ENCODE measurements around the gene STX1A. TPM values are rescaled to one million over a fixed set of nuclear protein-coding genes. Genes with fewer than 3 reads are reported as not detected.
A peak's percentile ranks its signal among the peaks of the same experiment; 100 is the strongest.
"Not testable (repeated sequence)": the region's sequence is repeated elsewhere in the genome, so short reads cannot be mapped to it uniquely, and the experiment has no call there.

STX1A gene
- total RNA-seq, 2 donors from 2014 or later, result 9.9 to 12.5 TPM

DNA sequence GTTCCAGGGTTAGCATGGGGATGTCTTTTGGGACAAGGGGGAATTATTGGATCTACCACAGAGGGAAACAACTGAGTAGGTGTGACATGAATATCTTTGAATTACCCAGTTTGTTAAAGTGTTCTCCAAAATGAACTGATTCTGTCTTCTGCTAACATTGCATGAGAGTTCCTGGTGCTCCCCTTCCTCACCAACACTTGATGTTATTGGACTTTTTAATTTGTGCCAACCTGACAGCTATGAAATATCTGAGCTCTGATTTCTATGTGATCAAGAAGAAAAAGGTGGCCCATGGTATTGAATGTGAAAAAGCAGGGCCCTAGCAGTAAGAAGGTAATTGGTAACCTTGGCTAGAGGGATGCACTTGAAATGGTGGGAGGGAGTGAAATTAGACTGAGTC, 56.4 kb downstream of the STX1A start:
- H3K27me3 ChIP-seq, result no peaks in the 10 kb centered on the region
- no peak for ATAC-seq
- intact Hi-C loops (cut with DNase I), result no loop called here

DNA sequence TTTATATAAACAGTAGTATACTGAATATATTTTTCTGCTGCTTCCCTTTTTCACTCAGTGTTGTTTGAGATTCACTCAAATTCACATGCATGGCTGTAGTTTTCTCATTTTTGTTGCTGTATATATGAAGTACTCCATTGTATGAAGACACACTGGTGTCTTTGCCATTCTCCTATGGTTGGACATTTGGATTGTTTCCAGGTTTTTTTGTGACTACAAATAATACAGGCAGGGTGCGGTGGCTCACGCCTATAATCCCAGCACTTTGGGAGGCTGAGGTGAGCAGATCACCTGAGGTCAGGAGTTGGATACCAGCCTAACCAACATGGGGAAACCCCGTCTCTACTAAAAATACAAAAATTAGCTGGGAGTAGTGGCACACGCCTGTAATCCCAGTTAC, 58.9 kb downstream of the STX1A start:
- DNase-seq; H3K27me3 ChIP-seq; H3K4me3 ChIP-seq; H3K4me1 ChIP-seq; H3K9me3 ChIP-seq; intact Hi-C loops (cut with DNase I); ATAC-seq; H3K27ac ChIP-seq; H3K36me3 ChIP-seq (replicated peaks in 1 of 2; ENCODE audit: insufficient read depth in 1 of 2, low read depth in 2 of 2): not testable (repeated sequence)
- 44% methylated on average over 4 of the region's 4 CpGs for WGBS, 2 donors

More for the DNA sequence above, 56.4 kb downstream of the STX1A start:
- peaks cover 8% of the 10 kb centered on the region for H3K4me1 ChIP-seq
- no peak overlapping the region for H3K4me3 ChIP-seq
- no peak for TF ChIP-seq POLR2A (IDR thresholded peaks at IDR 0.05)
- TF ChIP-seq CTCF (IDR thresholded peaks at IDR 0.05), result no peak
- DNase-seq, result no peak
- H3K36me3 ChIP-seq (replicated peaks in 1 of 2; ENCODE audit: insufficient read depth in 1 of 2, low read depth in 2 of 2), result no peaks in the 10 kb centered on the region
- no peaks in the 10 kb centered on the region for H3K9me3 ChIP-seq
- no peak overlapping the region for H3K27ac ChIP-seq

- DNase-seq (no peak), ATAC-seq (no peak)
- Histone ChIP-seq H3K4me3 (no peak overlapping the region), H3K36me3 (replicated peaks in 1 of 2; ENCODE audit: insufficient read depth in 1 of 2, low read depth in 2 of 2) (no peaks in the 10 kb centered on the region), H3K9me3 (no peaks in the 10 kb centered on the region), H3K27me3 (no peaks in the 10 kb centered on the region), H3K4me1 (no peaks in the 10 kb centered on the region), H3K27ac (no peak overlapping the region)
- TF ChIP-seq POLR2A (IDR thresholded peaks at IDR 0.05) (no peak), CTCF (IDR thresholded peaks at IDR 0.05) (no peak)
- intact Hi-C loops (cut with DNase I), result no loop called here
- 50 to 51% methylated on average over 8 of the region's 8 CpGs for WGBS, 2 donors
Observed at GRCh38 chr7:73659983-73660382, 59.5 kb downstream of the STX1A start.

- H3K4me1 ChIP-seq; H3K4me3 ChIP-seq; H3K36me3 ChIP-seq (replicated peaks in 1 of 2; ENCODE audit: insufficient read depth in 1 of 2, low read depth in 2 of 2); H3K27ac ChIP-seq; H3K9me3 ChIP-seq; intact Hi-C loops (cut with DNase I); DNase-seq; H3K27me3 ChIP-seq; ATAC-seq: not testable (repeated sequence)
- 76 to 87% methylated on average over 4 of the region's 4 CpGs for WGBS, 2 donors
Observed at GRCh38 chr7:73655309-73655708, 64.2 kb downstream of the STX1A start.

DNA sequence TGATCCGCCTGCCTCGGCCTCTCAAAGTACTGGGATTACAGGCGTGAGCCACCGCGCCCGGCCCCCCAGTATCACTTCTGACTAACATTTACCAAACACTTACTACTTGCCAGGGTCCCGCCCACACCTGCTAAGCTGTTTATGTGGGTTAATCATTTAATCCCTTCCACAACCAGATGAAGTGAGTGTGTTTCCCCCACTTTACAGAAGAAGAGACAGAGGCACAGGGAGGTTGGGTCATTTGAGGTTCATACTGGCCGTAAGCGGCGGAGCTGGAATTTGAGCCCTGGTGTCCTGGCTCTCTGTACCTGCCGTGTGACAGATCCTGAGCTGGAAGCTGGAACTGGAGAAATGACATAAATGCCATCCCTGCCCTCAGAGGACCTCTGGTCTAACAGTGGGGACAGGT, 66.9 kb downstream of the STX1A start:
- WGBS, 2 donors, result 48 to 52% methylated on average over 11 of the region's 11 CpGs
- ATAC-seq, result no peak
- Histone ChIP-seq H3K36me3 (replicated peaks in 1 of 2; ENCODE audit: insufficient read depth in 1 of 2, low read depth in 2 of 2) (no peaks in the 10 kb centered on the region), H3K9me3 (no peaks in the 10 kb centered on the region), H3K27me3 (no peaks in the 10 kb centered on the region), H3K4me3 (no peak overlapping the region), H3K4me1 (peaks cover 5% of the 10 kb centered on the region), H3K27ac (no peak overlapping the region)
- intact Hi-C loops (cut with DNase I), result no loop called here
- peak in 1 of 4 donors; percentile 37 for DNase-seq
- TF ChIP-seq CTCF (IDR thresholded peaks at IDR 0.05), result no peak
- no peak for TF ChIP-seq POLR2A (IDR thresholded peaks at IDR 0.05)

- no peak for DNase-seq
- Histone ChIP-seq H3K27ac (no peak overlapping the region), H3K9me3 (no peaks in the 10 kb centered on the region), H3K4me3 (no peak overlapping the region), H3K36me3 (replicated peaks in 1 of 2; ENCODE audit: insufficient read depth in 1 of 2, low read depth in 2 of 2) (no peaks in the 10 kb centered on the region), H3K27me3 (no peaks in the 10 kb centered on the region), H3K4me1 (peaks cover 9% of the 10 kb centered on the region)
- intact Hi-C loops (cut with DNase I), result no loop called here
- WGBS, 2 donors, result 52 to 60% methylated on average over 4 to 5 of the region's 5 CpGs
- no peak for ATAC-seq
- TF ChIP-seq POLR2A (IDR thresholded peaks at IDR 0.05) (no peak), CTCF (IDR thresholded peaks at IDR 0.05) (no peak)
Observed at GRCh38 chr7:73650524-73650923, 68.9 kb downstream of the STX1A start.
